Right hindlimb (tissue), 1 donor: ENCODE data around the gene LY6G6F.
A peak's percentile ranks its signal among the peaks of the same experiment; 100 is the strongest.

Source experiments
- DNase-seq: peaks from one replicate; pipeline ENCODE4 v3.0.0-alpha.2; 2018

LY6G6F gene

GRCh38 chr6:31727034-31727716 lies 20.5 kb downstream of the LY6G6F start:
- DNase-seq, result no peak

DNA sequence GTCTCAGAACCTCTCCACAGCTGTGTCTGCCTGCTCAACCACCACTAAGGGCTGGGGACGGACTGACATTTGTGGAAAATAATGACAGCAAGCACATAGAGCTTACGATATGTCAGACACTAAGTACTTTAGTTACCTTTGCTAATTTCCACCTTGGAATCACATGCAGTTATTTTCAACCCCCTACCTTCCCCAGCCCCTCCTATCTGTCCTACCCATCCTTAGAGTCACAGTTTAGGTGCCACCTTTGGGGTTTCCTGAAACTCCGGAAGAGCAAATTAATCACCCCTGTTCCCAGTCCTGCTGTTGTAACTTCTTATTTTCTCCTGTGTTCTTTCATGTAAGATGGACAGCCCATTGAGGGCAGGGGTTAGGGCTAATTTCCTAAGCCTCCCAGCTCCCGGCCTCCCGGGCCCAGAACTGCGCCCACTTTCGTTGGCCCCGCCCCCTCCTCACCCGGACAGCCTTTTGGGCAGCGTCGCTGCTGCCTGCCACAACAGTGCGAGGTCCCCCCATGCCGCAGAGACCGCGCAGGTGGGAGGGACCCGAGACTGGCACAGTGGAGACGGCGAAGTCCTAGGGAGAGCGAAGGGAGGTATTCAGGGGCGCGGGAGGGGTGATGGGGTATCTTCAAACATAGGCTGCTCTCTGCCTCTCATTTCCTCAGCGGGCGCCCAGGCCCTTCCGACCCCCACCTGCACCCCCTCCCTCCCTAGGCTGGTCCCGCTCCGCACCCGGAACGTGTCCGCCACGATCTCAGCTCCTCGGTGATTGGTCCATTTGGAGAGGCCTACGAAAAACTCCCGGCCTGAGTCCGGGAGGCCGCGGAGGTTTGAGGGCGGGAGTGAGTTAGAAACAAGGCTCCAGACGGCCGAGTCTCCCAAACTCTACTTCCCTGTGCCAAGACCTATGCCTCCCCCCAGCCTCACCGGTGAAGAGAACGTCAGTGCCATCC lies 21.3 kb downstream of the LY6G6F start:
- DNase-seq, result no peak

GRCh38 chr6:31728767-31729514 lies 22.3 kb downstream of the LY6G6F start, which contains the start of gene DDAH2:
Gene DDAH2 (minus strand): TSS chr6:31729299. CDS start chr6:31729161, 138 bp downstream.
- DNase-seq, result no peak

DNA sequence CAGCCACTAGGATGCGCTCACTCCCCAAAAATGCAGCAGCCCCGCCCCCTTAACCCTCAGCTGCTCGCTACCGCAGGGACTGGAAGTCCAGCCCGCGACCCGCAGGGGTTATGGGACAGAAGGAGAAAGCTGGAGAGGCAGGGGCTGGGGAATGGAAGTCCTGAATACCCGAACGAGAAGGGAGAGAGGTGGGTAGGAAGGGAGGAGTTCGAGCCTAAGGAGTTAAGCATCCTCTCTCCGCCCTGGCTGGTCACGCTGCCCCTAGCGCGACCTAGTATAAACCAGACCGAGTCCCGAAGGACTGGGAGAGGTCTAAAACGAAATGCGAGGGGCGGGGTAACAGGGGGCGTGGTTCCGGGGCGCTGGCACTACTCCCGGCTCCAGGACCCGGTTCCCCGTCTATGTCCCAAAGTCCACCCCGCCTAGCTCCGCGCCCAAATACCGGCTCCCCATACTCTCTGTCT lies 22.9 kb downstream of the LY6G6F start:
- DNase-seq, result peak; percentile 94

DNA sequence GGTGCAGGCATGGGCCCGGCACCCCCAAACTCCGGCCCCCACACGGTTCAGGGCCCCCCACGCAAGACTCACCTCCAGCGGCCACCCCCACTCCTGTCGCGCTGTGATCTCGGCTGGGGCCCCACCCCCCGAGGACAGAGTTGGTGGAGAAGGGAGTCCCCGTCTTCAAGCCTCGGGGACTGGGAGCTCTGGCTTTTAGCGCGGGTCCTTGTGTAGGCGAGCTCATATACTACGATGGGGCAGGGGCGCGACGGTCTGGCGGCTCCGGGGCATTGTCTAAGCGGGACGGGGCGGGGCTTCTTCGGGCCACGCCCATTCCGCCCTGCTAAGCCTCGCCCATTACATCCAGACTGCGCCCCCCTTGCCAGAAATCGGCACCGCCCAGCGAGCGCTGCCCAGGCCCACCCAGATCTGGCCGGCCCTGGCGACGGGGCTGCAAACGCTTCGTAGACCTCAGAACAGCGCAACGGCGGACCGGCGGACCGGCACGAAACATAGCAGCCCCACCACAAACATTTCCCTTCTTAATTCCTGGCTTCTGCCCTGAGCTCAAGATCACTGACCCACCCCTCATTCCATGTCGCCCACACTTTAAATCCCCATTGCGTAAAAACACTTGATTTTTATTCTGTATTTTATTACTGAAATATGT lies 23.4 kb downstream of the LY6G6F start:
- peak; percentile 96 for DNase-seq

- DNase-seq, result no peak
Measured at GRCh38 chr6:31730631-31731086, 24.0 kb downstream of the LY6G6F start.

- no peak for DNase-seq
Measured at GRCh38 chr6:31732029-31732428, 25.4 kb downstream of the LY6G6F start.

GRCh38 chr6:31733734-31734133 lies 27.1 kb downstream of the LY6G6F start:
- DNase-seq, result no peak

- no peak for DNase-seq
Measured at GRCh38 chr6:31734247-31734820, 27.7 kb downstream of the LY6G6F start.

DNA sequence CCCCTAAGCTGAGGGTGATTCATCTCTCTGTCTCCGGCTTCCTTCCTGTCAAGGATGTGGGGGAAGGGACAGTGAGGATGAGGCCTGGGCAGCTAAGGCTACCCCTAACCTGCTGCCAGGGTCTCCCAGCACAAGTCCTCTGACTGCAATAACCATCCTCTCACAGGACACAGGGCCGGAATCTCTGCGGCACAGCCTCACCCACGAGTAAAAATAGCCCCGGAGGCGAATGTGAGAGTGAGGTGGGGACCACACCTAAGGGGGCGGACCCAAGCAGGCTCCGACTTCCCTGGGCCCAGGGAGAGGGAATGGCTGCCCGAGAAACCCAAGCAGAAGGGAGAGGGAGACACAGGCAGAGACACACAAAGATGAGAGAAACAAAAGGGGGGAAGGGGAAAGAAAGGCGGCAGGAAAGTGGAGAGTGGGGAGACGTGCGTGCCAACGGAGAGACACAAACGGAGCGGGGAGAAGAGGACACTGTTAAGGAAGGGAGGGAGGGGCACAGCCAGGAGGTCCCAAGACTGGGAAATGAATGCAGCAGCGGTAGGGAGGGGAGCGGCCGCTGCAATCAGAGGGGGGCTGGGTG lies 28.2 kb downstream of the LY6G6F start:
- DNase-seq, result peak; percentile 57

DNA sequence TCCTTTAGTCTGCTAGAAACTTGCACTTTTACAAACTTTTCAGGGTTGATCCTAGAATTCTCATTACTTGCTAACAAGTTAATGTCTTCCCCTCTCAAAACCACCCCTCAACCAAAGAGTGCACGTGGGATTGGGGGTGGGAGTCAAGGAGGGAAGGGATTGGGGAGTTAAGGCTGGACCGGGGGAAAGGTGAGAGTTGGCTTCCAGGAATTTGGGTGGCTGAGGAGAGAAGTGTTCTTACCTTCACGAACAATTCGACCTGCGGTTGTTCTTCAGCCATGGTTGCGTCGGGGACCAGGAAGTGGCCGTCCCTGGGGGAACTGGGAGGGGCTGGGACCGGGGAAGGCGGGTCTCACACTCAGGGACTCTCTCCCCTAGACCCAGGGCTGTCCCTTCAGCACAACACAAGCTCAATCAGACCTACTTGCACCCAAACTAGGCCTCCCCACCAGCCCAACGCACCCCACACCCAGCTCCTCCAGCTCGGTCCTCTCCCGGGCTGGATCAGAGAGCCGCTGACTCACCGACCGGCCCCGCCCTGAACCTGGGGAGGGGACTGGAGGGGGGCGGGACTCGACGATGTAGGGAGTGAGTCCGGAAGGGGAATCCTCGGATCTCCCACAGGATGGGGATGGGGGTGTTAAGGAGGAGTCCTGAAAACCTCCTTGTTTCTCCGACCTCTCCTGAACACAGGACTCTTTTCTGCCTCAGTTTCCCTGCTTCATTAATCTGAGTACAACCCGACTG lies 29.5 kb downstream of the LY6G6F start, which contains the start of gene CLIC1:
TSS of gene CLIC1 (minus strand) at position 510 of the 747 bp plus-strand sequence. CDS start at position 280, 230 bp downstream.
- peak; percentile 92 for DNase-seq

- DNase-seq, result no peak
Measured at GRCh38 chr6:31736768-31737314, 30.2 kb downstream of the LY6G6F start.

DNA sequence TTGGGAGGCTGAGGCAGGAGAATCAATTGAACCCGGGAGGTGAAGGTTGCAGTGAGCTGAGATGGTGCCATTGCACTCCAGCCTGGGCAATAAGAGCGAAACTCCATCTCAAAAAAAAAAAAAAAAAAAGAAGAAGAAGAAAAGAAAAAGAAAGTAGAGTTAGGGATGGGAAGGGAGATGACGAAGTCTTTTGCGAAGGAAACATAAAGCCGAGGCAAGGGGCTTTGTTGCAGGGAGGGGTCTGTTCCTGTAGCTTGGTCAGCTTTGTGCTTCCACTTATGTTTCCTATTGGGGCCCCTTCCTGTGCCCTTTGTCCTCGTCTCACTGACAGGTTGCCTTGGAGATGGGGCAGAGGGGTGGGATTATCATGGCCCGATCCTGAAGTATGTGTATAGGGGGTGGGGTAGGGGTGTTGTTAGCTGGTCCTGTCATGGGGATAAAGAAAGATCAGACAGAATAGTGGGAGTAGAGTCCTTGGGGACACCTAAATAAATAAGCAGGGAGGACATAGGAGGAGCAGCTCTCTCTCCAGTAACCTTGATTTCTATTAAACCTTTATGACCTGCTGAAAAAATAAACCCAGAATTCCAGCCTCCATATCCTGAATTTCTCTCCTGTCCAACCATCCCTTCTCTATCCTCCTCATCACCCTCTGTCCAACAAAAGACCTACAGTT lies 30.8 kb downstream of the LY6G6F start:
- peak; percentile 52 for DNase-seq

DNA sequence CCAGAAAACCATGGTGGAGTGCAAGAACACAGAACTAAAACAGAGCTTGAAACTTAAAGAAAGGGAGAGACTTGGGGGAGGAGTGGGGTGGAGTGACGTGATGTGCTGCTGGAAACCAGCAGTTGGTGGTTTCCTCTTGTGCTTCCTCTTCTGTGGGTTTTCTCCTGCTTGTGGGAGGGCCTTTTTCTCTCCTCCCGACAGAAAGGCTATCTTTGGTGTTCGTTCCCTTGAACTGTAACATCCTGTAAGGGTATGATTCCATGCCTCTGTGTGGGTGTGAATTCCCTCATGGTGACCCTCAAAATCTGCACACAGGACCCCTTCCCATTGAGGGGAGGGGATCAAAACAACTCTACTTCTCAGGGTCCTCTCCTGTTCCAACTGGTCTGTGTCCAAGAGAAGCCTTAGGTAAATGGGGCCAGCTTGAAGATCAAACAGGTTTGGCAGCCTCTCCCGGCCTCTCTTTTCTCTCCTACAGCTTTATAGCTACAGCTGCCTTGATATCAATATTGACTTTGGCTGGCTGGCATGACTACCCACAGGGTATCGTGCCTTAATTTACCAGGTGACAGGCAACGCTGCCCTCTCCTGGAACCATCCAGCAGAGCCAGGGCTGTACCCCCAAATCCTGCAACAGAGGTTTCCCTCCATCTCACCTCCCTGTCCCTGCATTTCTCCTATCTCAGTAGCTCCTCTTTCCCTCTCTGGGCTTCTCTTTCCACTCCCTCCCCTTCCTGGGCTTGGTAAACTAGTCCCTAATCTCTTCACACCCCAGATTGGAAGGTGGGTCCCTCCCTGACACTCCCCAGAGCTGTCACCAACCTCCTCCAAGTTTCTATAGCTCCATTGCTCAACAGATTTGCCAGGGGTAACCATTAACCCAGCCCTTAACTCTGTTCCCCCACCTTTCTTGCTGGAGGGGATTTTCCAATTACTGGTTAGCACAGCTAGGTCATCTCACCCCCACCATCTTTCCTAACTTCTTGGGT lies 31.6 kb downstream of the LY6G6F start:
- DNase-seq, result peak; percentile 79

- DNase-seq, result peak; percentile 100
Measured at GRCh38 chr6:31739639-31740396, 33.2 kb downstream of the LY6G6F start, which contains the start of gene MSH5. Gene MSH5 (plus strand): TSS chr6:31740005. CDS start chr6:31740467, 462 bp downstream.

DNA sequence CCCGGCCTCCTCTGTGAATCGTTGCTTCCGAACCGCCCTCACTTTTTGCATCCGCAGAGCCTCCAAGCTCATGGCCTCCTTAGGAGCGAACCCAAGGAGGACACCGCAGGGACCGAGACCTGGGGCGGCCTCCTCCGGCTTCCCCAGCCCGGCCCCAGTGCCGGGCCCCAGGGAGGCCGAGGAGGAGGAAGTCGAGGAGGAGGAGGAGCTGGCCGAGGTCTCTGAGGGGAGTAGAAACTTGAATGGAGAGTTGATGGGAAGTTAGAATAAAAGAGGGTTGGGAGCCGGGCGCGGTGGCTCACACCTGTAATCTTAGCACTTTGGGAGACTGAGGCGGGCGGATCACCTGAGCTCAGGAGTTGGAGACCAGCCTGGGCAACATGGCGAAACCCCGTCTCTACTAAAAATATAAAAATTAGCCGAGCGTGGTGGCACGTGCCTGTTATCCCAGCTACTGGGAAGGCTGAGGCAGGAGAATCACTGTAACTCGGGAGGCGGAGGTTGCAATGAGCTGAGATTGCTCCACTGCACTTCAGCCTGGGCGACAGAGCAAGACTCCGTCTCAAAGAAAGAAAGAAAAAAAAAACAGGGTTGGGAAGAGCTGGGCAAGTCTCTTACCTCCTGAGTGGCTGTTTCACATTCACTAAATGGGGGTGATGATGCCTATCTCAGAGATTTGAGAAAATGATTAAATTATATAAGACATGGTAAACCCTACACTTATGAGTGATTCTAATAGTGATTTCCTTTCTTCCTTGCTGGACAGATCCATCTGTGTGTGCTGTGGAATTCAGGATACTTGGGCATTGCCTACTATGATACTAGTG lies 33.9 kb downstream of the LY6G6F start:
- DNase-seq, result no peak

GRCh38 chr6:31741815-31742214 lies 35.1 kb downstream of the LY6G6F start:
- no peak for DNase-seq
